C4-2B (cell line): ENCODE measurements around the gene GYPB.
"Not testable (repeated sequence)": the region's sequence is repeated elsewhere in the genome, so short reads cannot be mapped to it uniquely, and the experiment has no call there.

Source experiments
- ZFX ChIP-seq: fragments of 450-650 bp; IDR thresholded peaks from 2 replicates; pipeline ENCODE4 v1.6.1; 2017
- TF ChIP-seq, protein P1 (sequence below): fragments of 450-650 bp; conservative IDR thresholded peaks from 2 replicates; pipeline ENCODE4 v1.5.1; 2017; ENCODE audit warnings: mild to moderate bottlenecking

DNA sequence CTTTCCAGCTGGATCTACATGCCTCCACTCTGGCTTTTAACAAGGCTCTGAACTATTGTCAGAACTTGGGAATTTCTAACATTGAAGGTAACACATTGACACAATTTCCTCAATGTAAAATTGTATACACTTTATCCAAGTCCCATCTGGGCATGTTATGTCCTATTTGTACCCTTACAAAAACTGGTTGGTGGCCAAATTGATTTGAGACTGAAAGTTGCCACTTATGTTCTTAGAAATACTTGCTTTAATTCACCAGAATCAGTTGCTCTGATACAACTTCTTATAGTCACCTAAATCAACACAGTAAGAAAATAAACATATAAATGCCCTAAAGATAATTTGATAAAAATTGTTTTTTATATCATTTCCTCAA is 15.3 kb downstream of the GYPB start:
- TF ChIP-seq, protein P1, sequence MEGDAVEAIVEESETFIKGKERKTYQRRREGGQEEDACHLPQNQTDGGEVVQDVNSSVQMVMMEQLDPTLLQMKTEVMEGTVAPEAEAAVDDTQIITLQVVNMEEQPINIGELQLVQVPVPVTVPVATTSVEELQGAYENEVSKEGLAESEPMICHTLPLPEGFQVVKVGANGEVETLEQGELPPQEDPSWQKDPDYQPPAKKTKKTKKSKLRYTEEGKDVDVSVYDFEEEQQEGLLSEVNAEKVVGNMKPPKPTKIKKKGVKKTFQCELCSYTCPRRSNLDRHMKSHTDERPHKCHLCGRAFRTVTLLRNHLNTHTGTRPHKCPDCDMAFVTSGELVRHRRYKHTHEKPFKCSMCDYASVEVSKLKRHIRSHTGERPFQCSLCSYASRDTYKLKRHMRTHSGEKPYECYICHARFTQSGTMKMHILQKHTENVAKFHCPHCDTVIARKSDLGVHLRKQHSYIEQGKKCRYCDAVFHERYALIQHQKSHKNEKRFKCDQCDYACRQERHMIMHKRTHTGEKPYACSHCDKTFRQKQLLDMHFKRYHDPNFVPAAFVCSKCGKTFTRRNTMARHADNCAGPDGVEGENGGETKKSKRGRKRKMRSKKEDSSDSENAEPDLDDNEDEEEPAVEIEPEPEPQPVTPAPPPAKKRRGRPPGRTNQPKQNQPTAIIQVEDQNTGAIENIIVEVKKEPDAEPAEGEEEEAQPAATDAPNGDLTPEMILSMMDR = not testable (repeated sequence)
- not testable (repeated sequence) for TF ChIP-seq ZFX
